ENCODE data around the gene TM9SF2.
A peak's percentile ranks its signal among the peaks of the same experiment; 100 is the strongest.

Gene TM9SF2

DNA sequence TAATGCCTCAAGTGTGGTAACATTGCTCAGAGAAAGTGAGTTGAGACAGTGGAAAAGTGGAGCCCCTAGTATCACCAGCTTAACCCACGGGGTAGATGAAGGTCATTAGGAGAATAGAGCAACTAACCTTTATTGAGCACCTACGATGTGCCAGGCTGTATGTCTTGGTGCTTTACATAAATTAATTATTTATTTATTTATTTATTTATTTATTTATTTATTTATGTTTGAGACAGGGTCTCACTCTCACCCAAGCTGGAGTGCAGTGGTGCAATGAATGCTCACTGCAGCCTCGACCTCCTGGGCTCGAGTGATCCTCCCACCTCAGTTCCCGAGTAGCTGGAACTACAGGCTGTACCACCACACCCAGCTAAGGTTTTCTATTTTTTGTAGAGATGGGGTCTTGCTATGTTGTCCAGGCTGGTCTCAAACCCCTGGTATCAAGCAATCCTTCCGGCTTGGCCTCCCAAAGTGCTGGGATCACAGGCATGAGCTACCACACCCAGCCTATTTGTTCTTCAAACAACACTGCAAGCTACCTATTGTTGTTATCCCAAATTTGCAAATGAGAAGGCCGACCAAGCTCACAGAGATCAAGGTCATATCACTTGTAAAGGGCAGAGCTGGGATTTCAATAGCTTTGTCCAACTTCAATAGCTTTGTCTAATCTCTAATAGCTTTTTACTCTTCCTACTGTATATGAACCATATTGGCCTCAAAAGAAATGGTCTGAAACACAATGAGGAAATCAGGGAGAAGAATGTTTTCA, 79.4 kb downstream of the TM9SF2 start:
- DNase-seq = no peak

DNA sequence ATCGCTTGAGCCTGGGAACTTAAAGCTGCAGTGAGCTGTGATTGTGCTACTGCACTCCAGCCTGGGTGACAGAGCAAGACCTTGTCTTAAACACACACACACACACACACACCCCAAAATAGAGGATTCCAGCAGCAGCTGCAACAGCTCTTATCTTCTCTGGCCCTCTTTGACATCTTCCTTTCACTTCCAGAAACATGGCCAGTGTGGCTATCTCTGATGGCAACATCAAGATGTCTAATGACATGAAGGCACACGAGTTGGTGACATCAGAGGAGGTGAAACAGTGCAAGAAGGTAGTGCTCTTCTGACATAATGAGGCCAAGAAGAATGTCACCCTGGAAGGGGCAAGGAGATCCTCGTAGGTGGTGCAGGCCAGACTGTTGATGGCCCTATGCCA, 81.2 kb downstream of the TM9SF2 start:
- DNase-seq = no peak

DNA sequence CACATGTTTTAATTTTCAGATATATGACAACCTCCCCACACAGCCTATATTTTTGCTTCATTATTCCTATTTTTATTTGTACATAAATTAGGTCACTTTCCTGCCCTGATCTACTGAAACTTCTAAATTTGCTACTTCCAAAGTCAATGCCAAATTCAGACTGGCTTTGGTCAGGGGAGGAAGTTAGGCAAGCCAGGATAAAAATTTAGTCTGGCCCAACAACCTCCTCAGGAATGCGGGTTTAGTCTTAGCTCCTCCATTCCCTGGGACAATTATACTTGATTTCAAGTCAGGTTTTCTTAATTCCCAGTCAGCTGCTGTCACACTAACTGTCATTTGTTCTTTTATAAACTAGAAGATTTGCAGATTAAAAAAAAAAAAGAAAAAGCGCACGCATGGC, 84.3 kb downstream of the TM9SF2 start:
- DNase-seq = no peak

DNA sequence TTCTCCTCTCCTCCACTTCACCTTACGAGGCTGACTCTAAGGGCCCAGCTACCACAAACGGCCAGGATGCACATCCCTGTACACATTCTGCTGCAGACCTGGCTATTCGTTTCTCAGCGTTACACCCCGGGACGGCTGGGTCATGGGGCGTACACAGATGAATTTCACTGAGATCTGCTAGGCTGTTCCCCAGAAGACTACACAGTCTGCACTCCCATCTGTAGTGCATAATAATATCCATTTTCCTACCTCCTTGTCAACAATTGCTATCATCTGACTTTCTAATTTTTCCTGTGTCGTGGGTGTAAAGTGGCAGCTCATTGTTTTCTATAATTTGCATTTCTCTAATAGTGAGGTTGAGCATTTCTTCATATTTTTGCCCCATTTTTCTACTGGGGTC, 85.7 kb downstream of the TM9SF2 start:
- DNase-seq = no peak

DNA sequence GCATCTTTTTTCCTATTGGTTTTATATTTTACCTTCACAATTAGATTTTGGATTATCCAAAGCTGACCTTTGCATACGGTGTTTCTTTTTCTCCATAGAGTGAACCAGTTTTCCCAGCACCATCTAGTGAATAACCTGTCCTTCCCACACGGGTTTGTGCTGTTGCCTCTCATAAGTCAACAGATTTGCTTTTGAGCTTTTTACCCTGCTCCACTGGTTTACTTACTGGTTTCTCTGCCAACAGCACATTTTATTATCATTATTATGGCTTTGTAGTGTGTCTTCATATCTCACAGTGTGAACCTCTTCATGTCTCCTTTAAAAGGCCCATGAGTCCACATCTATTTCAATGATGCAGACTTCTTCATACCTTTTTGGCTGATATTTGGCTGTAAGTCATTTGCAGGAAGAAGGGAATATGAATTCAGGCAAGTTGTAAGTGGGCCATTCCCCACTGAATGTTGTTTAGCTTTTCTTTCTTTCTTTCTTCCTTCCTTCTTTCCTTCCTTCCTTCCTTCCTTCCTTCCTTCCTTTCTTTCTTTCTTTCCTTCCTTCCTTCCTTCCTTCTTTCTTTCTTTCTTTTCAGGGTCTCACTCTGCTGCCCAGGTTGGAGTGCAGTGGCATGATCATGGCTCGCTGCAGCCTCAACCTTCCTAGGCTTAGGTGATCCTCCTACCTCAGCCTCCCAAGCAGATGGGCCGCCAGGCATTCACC, 86.8 kb downstream of the TM9SF2 start:
- no peak for DNase-seq

DNA sequence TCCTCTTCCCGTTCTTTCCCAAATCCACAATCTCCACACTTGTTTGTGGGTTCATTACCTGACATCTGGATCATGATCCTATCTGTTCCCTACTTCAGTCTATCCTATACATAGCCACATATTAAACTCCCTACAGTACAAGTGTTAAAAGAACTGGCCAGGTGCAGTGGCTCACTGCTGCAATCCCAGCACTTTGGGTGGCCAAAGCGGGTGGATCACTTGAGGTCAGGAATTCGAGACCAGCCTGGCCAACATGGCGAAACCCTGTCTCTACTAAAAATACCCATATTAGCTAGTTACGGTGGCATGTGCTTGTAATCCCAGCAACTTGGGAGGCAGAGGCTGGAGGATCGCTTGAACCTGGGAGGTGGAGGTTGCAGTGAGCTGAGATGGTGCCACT, 88.3 kb downstream of the TM9SF2 start:
- DNase-seq = no peak

DNA sequence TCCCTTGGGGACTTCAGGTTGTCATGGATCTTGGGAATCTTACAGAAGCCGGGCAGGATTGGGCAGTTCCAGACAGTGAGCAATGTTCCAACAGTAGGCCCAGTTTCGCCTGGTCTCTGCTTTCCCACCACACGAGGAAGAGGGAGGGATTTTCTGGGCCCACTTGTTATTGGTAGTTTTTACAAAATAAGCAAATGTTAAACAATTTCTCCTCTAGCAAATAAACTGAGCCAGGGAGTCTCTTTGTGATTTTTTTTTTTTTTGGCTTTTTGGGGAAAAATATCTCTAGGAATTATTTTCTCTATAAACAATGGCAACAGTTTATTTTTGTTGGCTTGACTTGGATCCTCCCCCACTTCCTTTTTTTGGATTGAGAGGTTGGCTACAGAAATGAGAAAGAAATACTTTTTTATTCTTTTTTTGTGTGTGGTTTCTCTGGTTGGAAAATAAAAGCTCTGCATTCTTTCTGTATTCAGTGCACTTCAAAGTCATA, 89.3 kb downstream of the TM9SF2 start:
- no peak for DNase-seq

DNA sequence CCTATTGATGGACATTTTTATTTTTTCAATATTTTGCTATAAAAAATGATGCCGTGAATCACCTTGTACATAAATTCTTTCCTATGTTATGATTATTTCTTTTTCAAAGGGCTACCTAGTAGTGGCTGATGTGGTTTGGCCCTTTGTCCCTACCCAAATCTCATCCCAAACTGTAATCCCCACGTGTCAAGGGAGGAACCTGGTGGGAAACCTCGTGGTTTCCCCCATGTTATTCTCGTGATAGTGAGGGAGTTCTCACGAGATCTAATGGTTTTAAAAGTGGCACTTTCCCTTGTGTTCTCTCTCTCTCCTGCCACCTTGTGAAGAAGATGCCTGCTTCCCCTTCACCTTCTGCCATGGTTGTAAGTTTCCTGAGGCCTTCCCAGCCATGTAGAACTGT, 94.9 kb downstream of the TM9SF2 start:
- no peak for DNase-seq

DNA sequence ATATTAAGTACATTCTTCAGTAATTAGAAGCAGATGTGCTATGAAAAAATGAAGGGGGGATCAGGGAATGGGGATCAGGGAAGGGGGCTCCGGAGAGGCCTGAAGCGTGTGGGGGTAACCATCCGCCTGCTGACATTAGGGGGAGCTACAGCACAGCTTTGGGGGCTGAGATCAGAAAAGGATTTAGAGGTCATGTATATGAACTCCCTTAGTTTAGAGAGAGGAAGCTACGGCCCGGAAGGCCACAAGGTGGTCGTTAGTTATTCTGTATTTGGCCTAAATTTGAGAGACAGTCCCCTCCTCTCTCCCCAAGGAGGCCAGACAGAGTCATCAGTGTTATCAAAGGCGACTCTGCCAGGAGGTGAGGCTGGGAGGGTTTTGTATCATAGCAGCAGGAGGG, 99.0 kb downstream of the TM9SF2 start:
- peak; percentile 26 for DNase-seq

DNA sequence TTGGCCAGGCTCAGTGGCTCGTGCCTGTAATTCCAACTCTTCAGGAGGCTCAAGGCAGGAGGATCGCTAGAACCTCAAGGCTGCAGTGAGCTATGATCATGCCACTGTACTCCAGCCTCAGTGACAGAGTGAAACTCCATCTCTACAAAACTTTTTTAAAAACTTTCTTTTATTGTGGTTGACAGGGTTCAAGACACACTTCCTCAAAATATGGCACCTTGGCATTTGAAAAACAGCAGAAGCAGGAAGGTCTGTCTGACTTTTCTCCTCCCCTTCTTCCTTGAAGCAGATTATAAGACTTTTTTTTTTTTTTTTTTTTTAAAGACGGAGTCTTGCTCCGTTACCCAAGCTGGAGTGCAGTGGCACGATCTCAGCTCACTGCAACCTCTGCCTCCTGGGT, 100.3 kb downstream of the TM9SF2 start:
- DNase-seq = no peak

DNA sequence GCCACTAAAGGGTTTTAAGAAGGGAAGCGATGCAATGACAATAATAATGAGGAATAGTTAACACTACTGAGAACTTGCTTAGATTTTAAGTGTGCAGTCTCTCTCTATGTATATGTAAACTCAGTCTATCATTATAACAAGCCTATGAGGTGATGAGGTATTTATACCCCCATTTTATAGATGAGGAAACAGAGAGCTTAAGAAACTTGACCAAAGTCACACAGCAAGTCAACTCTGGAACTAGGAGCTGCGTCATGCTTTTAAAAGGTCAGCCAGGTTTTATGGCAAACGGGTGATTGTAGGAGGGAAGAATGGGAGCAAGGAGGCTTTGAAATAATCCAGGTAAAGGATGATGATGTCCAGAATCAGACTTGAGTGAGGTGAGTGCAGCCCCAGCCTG, 103.4 kb downstream of the TM9SF2 start:
- DNase-seq = no peak

DNA sequence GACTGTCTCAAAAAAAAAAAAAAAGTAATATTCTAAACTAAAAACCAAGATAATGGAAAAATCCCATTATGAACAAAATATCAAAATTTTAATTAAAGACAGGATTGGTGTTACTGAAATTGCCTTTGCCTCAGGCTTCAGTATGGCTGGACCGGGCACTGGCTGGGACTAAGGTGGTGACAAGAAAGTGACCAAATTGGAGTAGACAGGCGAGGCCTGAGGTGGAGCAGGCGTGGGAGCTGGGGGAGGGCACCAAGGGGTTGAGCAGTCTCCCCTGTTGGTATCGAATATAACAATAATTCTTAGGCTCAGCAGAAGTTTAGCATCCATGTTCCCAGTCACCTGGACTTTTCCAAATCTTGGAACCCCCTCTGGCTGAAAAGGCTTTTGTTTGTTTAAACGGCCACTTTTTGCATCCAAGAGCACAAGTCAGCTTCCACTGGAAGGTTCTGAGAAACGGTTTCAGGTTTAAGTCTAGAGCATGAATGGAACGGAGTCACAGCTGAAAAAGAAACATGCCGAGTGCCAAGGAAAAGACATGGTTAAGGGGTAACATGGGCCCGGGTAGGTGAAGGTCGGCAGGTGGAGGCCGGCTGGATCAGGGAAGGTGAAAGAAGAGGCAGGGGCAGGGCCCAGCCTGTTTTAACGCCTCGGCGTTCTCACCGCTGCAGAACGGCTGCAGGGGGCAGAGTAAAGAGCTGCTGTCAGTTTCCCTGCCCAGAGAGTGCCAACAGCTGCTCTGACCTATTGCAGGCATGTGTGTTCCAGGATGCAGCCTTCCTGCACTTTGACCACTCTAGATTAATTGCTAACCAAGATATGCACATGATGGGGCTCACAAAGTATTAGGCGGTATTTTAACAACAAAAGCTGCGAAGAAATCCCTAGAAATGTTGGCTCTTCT, 104.4 kb downstream of the TM9SF2 start:
- peak; percentile 80 for DNase-seq

DNA sequence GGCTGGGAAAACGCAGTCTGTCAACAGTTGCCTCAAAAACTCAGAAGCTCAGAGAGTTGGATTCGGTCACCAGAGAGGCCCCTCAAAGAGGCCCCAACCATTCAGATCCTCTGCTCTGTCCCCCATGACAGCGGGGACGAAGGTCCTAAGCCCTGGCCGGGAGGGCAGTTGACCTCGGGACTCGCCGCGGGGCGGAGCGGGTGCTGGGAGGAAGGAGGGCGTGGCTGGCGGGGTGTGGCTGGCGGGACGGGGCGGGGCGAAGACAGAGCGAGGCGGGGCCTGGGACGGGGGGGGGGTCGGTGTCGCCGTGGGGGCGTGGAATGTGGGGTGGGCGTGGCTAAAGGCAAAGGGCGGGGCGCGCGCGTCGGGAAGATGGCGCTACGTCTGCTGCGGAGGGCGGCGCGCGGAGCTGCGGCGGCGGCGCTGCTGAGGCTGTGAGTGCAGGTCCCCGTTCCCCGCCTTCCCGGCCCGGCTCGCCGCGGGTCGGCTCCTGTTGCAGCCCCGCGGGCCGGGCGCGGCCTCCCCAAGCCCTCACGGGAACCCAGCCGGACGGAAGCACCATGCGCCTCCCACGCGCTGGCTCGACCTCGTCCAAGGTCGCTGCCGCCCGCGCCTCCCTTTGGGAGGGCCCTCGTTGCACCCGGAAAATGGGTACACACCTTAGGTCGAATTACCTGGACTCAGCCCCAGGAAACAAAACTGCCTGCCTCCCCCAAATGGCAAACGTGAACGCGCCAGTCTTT, 105.2 kb downstream of the TM9SF2 start, which contains the start of gene CLYBL:
Gene CLYBL, plus strand, starts transcription at position 367 of the 743 bp plus-strand sequence.
- DNase-seq = peak; percentile 88

DNA sequence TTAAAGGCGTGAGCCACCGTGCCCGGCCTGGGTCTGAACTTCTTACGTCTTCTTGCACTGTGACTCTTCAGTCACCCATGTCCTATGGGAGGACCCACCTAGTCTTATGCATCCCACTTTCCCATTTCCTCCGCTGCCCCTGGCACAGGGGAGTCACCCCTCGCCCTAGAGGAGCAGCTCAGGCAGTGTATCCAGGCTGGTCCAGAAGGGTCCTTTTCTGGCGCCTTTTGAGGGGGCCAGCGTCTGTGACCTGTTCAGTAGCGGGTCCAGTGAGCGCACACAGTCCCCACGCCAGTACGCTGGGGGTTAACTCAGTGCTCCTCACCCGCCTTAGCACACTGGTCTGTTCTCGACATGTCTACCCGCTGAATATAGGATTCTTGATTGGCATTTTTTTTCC, 107.1 kb downstream of the TM9SF2 start:
- DNase-seq = no peak

DNA sequence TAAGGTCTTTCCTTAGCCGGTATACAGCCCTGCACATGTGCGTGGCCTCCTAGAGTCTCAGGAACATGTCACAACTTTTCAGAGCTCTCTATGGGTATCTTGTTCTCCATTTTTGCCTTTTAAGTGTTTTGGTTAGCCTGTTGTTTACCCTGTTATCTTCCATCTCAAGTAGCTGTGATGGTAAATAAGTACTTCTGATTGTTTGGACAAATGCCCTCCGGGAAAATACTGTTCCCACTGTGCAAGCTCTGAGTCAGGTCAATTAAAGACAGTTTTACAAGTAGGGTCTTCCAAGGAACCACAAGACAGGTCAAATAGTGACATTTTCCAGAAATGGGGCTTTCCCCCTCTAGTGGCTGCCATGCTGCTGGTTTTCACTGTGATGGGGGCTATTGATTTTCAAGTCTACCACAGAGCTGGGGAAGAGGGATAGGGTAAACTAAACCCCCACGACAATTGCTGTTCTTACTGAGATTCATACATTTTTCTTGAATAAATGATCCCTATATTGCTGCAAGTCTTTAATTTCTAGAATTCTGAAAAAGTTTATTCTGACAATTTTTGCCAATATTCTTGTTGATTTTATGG, 109.5 kb downstream of the TM9SF2 start:
- DNase-seq = no peak
